PC-9 (cell line): ENCODE results near the gene MYO1H.

ENCODE experiments used
- CTCF ChIP-seq: fragments of 200-600 bp; sonication (generic); conservative IDR thresholded peaks from 2 replicates; pipeline ENCODE4 v1.6.1; 2017; ENCODE audit warnings: mixed run types, antibody characterized with exemption, mild to moderate bottlenecking, moderate library complexity
- EZH2 ChIP-seq: fragments of 200-600 bp; sonication (generic); IDR thresholded peaks from 2 replicates; pipeline ENCODE4 v1.8.0; 2017; ENCODE audit warnings: antibody characterized with exemption, low read depth

GRCh38 chr12:109309381-109310246 lies 38.1 kb upstream of the MYO1H start:
- TF ChIP-seq EZH2 (no peak), CTCF (no peak)
